ENCODE results near the gene SETD3.
"Not testable (repeated sequence)": the region's sequence is repeated elsewhere in the genome, so short reads cannot be mapped to it uniquely, and the experiment has no call there.

The SETD3 gene

DNA sequence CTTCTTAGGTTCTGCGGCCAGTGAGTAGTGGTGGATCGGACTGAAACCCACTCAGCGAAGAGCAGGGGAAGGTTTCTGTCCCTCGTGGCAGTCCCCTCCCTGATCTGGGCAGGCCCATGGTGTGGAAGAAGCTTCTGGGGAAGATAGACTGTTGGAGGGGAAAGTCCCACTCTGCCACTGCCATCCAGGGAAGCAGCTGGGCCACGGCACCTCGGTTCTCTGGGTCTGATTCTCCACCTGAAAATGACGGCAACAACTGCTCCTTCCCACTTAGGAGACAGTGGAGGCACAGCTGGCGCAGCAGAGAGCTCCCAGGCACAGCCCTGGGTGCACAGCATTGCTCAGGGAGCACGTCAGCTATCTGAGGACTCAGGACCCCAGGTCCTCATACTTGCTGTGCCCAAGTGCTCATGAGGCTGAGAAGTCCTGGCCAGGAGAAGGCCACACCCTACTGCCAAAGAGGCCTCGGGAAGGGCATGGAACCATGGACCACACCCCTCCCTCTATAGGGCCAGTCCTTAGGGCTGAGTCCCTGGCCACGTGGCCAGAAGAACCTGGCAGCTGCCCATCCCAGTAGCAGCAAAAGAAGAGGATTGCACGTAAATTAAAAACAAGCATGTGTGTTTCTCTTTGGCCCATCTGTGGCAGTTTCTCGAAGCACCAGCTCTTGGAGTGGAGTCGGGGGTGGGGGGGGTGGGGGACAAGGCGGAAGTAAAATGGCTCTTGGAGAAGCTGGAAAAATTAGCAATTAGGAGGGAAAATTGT lies 123.3 kb downstream of the SETD3 start:
- DNase-seq = no peak

GRCh38 chr14:99356031-99356608 lies 124.5 kb downstream of the SETD3 start:
- DNase-seq = no peak

DNA sequence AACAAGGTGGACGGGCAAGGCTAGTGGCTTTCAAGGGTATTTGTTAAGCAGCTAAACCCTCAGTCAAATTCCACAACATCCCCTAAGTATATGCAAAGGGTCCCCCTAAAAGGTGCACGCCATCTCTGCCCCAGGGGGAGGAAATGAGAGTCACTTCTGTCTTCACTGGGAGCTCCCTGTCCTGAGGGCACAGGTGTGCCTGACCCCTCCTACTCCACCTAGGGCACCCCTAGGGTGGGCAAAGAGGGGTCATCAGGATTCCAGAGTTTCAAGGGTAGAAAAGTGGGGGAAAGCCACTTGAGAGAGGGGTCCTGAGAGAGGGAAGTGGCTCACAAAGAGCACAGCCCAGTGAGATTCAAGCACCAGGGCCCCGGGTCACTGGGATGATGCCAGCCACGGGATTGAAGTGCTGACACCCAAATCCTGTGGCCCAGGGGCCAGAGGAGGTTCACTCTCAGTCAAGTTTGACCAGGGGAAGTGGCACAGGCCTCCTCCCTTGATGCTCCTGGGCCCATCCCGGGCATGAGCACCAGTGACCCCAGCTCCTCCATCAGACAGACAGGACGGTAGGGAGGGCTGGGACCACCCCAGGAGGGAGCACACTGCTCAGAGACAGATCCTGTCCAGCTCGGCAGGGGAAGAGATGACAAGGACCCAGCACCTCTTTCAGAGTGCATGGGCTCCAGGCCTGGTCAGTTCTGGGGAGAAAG lies 126.3 kb downstream of the SETD3 start:
- DNase-seq = no peak

- no peak for DNase-seq
These were observed 127.9 kb downstream of the SETD3 start for GRCh38 chr14:99352688-99353280.

DNA sequence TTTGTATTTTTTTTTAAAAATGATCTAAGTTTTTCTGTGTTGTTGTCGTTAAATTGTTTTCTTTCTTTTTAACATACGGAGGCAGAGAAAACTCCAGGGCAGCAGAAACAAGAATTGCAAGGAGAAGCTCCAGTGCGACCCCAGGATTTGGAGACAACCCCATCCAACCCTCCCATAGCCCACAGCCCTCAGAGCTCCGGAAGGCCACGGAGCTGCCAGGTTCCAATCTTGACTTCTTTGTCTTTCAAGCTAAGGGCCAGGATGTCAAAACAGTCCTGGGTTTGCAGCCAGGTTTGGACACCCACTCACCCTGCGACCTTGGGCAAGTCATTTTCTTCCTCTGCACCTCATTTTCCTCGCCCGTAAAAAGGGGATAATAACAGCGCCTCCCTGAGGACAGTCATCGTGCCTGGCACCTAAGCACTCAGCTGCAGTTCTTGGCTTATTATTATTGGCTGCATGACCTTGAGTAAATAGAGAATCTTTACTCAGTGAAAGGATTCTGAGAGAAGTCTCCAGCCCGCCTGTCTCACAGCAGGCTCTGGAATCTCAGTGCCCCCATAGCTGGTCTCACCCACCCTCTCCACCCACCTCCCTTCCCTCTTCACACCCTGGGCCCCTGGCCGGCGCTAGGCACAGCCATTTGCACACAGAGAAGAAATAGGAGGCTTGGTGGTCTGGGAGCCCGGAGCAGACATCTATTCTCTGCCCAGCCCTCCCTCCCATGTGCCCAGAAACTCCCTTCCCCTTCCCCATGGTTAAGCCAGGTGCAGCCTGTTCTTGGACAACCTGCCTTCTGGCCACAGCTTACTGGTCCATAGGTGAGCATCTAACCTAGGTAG lies 129.3 kb downstream of the SETD3 start:
- no peak for DNase-seq

DNA sequence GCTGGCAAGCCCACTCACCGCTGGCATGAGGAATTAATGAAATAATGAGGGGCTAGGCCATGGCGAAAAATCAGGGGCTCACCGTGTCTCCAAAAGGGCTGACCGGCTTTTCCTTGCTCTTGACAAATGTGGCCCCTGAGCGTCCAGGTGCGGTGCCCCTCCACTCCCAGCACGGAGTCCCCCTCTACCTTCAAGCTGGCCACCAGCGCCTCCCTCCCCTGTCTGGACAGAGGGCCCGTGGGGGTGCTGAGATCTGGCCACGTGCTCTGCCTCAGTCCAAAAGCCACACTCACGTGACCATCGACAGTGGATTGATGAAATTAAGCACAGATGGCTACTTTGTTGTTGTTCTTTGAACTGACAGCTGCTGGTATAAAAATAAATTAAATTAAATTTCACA lies 129.9 kb downstream of the SETD3 start:
- DNase-seq = no peak

GRCh38 chr14:99349721-99350495 lies 130.8 kb downstream of the SETD3 start:
- DNase-seq = no peak

- no peak for DNase-seq
These were observed 131.6 kb downstream of the SETD3 start for GRCh38 chr14:99348816-99349614.

- DNase-seq = not testable (repeated sequence)
These were observed 132.4 kb downstream of the SETD3 start for GRCh38 chr14:99348231-99348630.

Measured in activated T-cell treated with anti-CD3 and anti-CD28 coated beads, Interleukin-2, amount 50 U/mL, for 48 hours (primary cell).